GM12874 (cell line): ENCODE measurements around the gene ACBD6.

Experiments used
- CTCF ChIP-seq: IDR thresholded peaks from 2 replicates; pipeline ENCODE4 v1.5.1; 2011; ENCODE audit warnings: low read depth, mild to moderate bottlenecking, control low read depth, low read length, moderate library complexity; ENCODE audit not compliant: insufficient read depth

Gene ACBD6

GRCh38 chr1:180502361-180503279 is at the start of gene ACBD6:
ACBD6 (minus strand) TSS chr1:180502577; CDS start chr1:180502266, 311 bp downstream.
- TF ChIP-seq CTCF: 0 out of 2 replicates have a peak, but pooled peaks have one; percentile 10

- no peak for TF ChIP-seq CTCF
These were observed 49.6 kb upstream of the ACBD6 start for GRCh38 chr1:180551997-180552396.

GRCh38 chr1:180550241-180550640 is 47.9 kb upstream of the ACBD6 start:
- no peak for TF ChIP-seq CTCF

- TF ChIP-seq CTCF: no peak
These were observed 46.4 kb upstream of the ACBD6 start for GRCh38 chr1:180548686-180549317.

GRCh38 chr1:180545991-180546390 is 43.6 kb upstream of the ACBD6 start:
- no peak for TF ChIP-seq CTCF

- no peak for TF ChIP-seq CTCF
These were observed 41.7 kb upstream of the ACBD6 start for GRCh38 chr1:180544050-180544449.

GRCh38 chr1:180542838-180543145 is 40.4 kb upstream of the ACBD6 start:
- TF ChIP-seq CTCF: no peak
